Renal cortex interstitium (tissue), 11 donors: ENCODE results near the gene OVOL1. TPM values are rescaled to one million over a fixed set of nuclear protein-coding genes. Genes with fewer than 3 reads are reported as not detected.
A peak's percentile ranks its signal among the peaks of the same experiment; 100 is the strongest.

ENCODE experiments used
- DNase-seq, 11 donors: peaks; one replicate each; pipeline ENCODE4 v3.0.0-alpha.2; 2013; ENCODE audit warnings: low read depth in 9 of 11, low spot score in 4 of 11; ENCODE audit errors: extremely low read depth in 1 of 11
- polyA plus RNA-seq, 3 donors: library from polyadenylated mRNA; unstranded; fragments of 120-200 nt; gene quantifications; one replicate each; pipeline ENCODE4 v1.2.1, GENCODE V29; 2013; ENCODE audit not compliant: insufficient read length in 3 of 3

The OVOL1 gene
- polyA plus RNA-seq, 3 donors = 9.6 to 15.0 (median 14.0) TPM

GRCh38 chr11:65774525-65775306, 12.1 kb upstream of the OVOL1 start:
- DNase-seq = no peak

- no peak for DNase-seq
Measured at GRCh38 chr11:65776196-65776595, 10.7 kb upstream of the OVOL1 start.

- no peak for DNase-seq
Measured at GRCh38 chr11:65776710-65777141, 10.1 kb upstream of the OVOL1 start.

GRCh38 chr11:65777241-65777640, 9.6 kb upstream of the OVOL1 start:
- DNase-seq = no peak

GRCh38 chr11:65777821-65778361, 9.0 kb upstream of the OVOL1 start:
- DNase-seq = no peak

GRCh38 chr11:65778431-65778900, 8.4 kb upstream of the OVOL1 start:
- no peak for DNase-seq

- no peak for DNase-seq
Measured at GRCh38 chr11:65778901-65779668, 7.8 kb upstream of the OVOL1 start.

GRCh38 chr11:65779669-65779918, 7.3 kb upstream of the OVOL1 start:
- DNase-seq = no peak

- DNase-seq = peak in 1 of 11 donors; percentile 50
Measured at GRCh38 chr11:65779919-65780769, 6.7 kb upstream of the OVOL1 start.

GRCh38 chr11:65780770-65781151, 6.1 kb upstream of the OVOL1 start, which contains the start of gene AP5B1:
AP5B1 (minus strand) TSS chr11:65780976; CDS start chr11:65780591, 385 bp downstream.
- DNase-seq = peak in 1 of 11 donors; percentile 29

GRCh38 chr11:65781152-65781961, 5.5 kb upstream of the OVOL1 start:
- DNase-seq = peak in 1 of 11 donors; percentile 22

- no peak for DNase-seq
Measured at GRCh38 chr11:65781962-65782815, 4.7 kb upstream of the OVOL1 start.

- DNase-seq = no peak
Measured at GRCh38 chr11:65782816-65783228, 4.0 kb upstream of the OVOL1 start.

- no peak for DNase-seq
Measured at GRCh38 chr11:65785319-65786007, 1.4 kb upstream of the OVOL1 start.

GRCh38 chr11:65786008-65786785, 666 bp upstream of the OVOL1 start:
- DNase-seq = no peak
